ENCODE data around the gene UPB1. TPM values are rescaled to one million over a fixed set of nuclear protein-coding genes. Genes with fewer than 3 reads are reported as not detected.

Gene UPB1
- total and polyA plus RNA-seq, 10 donors: 0.38 to 3.9 (median 1.6) TPM

- Histone ChIP-seq H3K27ac (no peak overlapping the region), H3K36me3 (no peaks in the 10 kb centered on the region), H3K27me3 (replicated peaks in 1 of 7) (no peaks in the 10 kb centered on the region), H3K4me3 (no peak overlapping the region), H3K9me3 (no peaks in the 10 kb centered on the region), H3K4me1 (peaks cover 24 to 84% (median 39%) of the 10 kb centered on the region in 6 donors)
- no peak for DNase-seq
- intact Hi-C loops (cut with DNase I; ENCODE audit: low total_unique reads): no loop called here
- WGBS, 5 donors: 58 to 72% (median 63%) methylated on average over 13 to 14 of the region's 14 CpGs
- no peak for TF ChIP-seq POLR2AphosphoS5 (IDR thresholded peaks at IDR 0.05)
- TF ChIP-seq POLR2A (IDR thresholded peaks at IDR 0.05): no peak
- TF ChIP-seq CTCF (IDR thresholded peaks at IDR 0.05 in 8 of 11, conservative IDR thresholded peaks at IDR 0.05 in 3 of 11): no peak
Observed at GRCh38 chr22:24514241-24515026, 19.3 kb downstream of the UPB1 start.

- WGBS, 5 donors: 82 to 94% (median 91%) methylated on average over 8 of the region's 8 CpGs
- intact Hi-C loops (cut with DNase I; ENCODE audit: low total_unique reads): no loop called here
- TF ChIP-seq POLR2AphosphoS5 (IDR thresholded peaks at IDR 0.05) (no peak), CTCF (IDR thresholded peaks at IDR 0.05 in 8 of 11, conservative IDR thresholded peaks at IDR 0.05 in 3 of 11) (no peak), POLR2A (IDR thresholded peaks at IDR 0.05) (no peak)
Observed at GRCh38 chr22:24515027-24515338, 19.9 kb downstream of the UPB1 start.

GRCh38 chr22:24516301-24516737 lies 21.2 kb downstream of the UPB1 start:
- H3K27me3 ChIP-seq (replicated peaks in 1 of 7): no peaks in the 10 kb centered on the region
- peaks cover 13 to 84% (median 36%) of the 10 kb centered on the region in 6 donors for H3K4me1 ChIP-seq
- H3K9me3 ChIP-seq: no peaks in the 10 kb centered on the region
- no peak overlapping the region for H3K4me3 ChIP-seq
- no peak for TF ChIP-seq POLR2A (IDR thresholded peaks at IDR 0.05)
- TF ChIP-seq POLR2AphosphoS5 (IDR thresholded peaks at IDR 0.05): no peak
- no peak for TF ChIP-seq CTCF (IDR thresholded peaks at IDR 0.05 in 8 of 11, conservative IDR thresholded peaks at IDR 0.05 in 3 of 11)
- WGBS, 5 donors: 16 to 52% (median 19%) methylated on average over 3 of the region's 3 CpGs
- no peak for DNase-seq
- H3K36me3 ChIP-seq: no peaks in the 10 kb centered on the region
- intact Hi-C loops (cut with DNase I; ENCODE audit: low total_unique reads): no loop called here
- peak overlapping the region in 6 of 8 donors; percentile 42 to 76 (median 68) for H3K27ac ChIP-seq

More at GRCh38 chr22:24515027-24515338, 19.9 kb downstream of the UPB1 start:
- H3K9me3 ChIP-seq: no peaks in the 10 kb centered on the region
- no peak for DNase-seq
- H3K36me3 ChIP-seq: no peaks in the 10 kb centered on the region
- peaks cover 24 to 84% (median 43%) of the 10 kb centered on the region in 6 donors for H3K4me1 ChIP-seq
- H3K27ac ChIP-seq: no peak overlapping the region
- H3K4me3 ChIP-seq: no peak overlapping the region
- H3K27me3 ChIP-seq (replicated peaks in 1 of 7): no peaks in the 10 kb centered on the region

GRCh38 chr22:24517446-24517845 lies 22.3 kb downstream of the UPB1 start:
- H3K4me1 ChIP-seq: peaks cover 6 to 81% (median 28%) of the 10 kb centered on the region in 6 donors
- DNase-seq: no peak
- H3K4me3 ChIP-seq: no peak overlapping the region
- peak overlapping the region in 1 of 8 donors; percentile 72 for H3K27ac ChIP-seq
- no peaks in the 10 kb centered on the region for H3K9me3 ChIP-seq
- 91 to 100% (median 97%) methylated on average over 2 of the region's 2 CpGs for WGBS, 5 donors
- TF ChIP-seq CTCF (IDR thresholded peaks at IDR 0.05 in 8 of 11, conservative IDR thresholded peaks at IDR 0.05 in 3 of 11) (no peak), POLR2AphosphoS5 (IDR thresholded peaks at IDR 0.05) (no peak)
- intact Hi-C loops (cut with DNase I; ENCODE audit: low total_unique reads): no loop called here
- no peaks in the 10 kb centered on the region for H3K36me3 ChIP-seq
- no peaks in the 10 kb centered on the region for H3K27me3 ChIP-seq (replicated peaks in 1 of 7)

All from spleen (tissue), 11 donors.